ENCODE results near the gene TLE4.
"Not testable (repeated sequence)": the region's sequence is repeated elsewhere in the genome, so short reads cannot be mapped to it uniquely, and the experiment has no call there.

TLE4 gene

GRCh38 chr9:79604921-79605562 lies 33.3 kb downstream of the TLE4 start:
- no peak for DNase-seq

DNA sequence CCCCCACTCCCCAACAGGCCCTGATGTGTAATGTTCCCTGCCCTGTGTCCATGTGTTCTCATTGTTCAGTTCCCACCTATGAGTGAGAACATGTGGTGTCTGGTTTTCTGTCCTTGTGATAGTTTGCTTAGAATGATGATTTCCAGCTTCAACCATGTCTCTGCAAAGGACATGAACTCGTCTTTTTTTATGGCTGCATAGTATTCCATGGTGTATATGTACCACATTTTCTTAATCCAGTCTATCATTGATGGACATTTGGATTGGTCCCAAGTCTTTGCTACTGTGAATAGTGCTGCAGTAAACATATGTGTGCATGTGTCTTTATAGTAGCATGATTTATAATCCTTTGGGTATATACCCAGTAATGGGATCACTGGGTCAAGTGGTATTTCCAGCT lies 34.8 kb downstream of the TLE4 start:
- not testable (repeated sequence) for DNase-seq

DNA sequence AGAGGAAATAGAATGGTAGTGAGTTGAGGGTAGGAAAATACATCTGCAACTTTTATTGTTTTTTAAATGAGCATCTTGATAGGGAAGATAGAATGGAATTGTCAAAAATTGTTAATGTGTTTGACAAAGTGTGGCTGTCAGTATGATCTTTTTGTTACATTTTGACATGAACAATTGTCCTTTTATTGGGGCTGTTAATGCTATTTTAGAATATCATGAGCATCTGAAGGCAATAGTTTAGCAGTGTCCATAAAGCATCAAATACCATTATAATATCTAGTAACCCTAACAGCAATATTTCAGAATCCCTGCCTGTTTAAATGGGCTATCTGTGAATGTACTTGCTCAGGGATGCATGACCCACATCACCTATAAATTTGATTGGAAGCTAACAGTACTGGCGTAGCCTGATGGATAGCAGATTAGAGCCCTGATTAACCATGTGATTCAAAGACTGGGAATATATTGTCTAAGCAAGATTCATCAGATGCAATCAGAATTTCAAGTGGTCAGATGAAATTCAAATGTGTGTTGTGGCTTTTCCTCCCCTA lies 37.8 kb downstream of the TLE4 start:
- no peak for DNase-seq

DNA sequence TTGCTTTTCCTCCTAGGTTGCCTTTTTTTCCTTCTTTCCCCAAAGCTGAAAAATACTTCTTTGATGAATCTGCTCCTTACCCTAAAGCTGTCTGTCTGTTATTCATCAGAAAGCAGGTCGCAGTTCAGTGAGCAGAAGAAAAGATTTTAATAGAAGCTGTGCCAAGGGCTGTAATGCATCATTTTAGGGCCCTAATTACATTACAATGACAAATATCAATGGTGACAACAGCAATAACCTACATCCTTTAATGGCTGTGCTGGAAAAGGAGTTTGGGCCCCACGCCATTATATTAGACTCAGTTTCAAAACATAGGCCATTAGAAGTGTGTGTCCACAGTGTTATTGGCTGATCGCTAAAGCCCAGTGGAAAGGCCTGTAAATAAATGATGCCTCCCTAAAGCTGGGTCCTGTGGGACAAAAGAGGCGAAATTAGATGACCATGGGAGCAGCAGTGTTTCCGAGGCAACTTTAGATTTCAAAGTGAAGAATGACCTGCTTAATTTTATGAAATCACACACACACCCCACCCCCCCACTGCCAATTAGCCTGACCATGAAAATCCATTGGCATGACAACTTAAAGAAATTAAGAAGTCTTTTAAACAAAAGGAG lies 38.4 kb downstream of the TLE4 start:
- peak; percentile 67 for DNase-seq

DNA sequence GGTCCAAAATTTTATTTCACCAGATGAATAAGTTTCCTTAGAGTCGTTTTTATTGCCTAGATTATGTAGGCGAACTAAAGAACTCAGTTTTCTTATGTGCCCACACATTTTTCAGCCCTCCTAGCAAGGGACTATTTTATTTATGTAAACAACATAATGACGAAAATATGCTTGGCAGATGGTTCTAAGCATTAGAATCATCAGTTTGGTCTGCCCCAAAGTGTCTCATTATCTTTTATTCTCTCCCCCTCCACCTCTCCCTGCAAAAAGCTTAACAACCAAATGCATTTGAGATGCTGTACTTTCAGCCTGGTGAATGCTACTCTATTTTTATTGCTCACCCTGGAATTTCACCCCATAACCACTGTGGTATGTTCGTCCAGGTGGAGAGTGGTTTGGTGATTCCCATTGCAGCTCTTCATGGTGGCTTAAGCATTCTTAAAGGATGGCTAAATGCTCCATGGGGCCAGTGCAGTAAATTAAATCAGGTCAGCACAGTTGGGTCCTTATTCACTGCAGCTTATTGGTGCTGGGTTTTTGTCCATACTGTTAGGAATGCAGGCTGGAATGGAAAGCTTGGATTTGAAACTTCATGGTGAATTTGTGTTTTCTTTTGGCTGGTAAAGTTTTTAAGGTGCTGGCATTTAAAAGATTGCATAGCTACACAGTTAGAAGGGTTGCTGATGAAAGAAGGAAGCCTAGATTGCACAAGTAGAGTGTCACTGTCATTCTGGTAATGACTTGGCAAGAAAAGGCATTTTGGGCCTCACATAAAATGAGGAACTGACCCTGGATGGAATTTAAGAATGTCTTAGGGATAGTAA lies 39.2 kb downstream of the TLE4 start:
- peak; percentile 96 for DNase-seq

DNA sequence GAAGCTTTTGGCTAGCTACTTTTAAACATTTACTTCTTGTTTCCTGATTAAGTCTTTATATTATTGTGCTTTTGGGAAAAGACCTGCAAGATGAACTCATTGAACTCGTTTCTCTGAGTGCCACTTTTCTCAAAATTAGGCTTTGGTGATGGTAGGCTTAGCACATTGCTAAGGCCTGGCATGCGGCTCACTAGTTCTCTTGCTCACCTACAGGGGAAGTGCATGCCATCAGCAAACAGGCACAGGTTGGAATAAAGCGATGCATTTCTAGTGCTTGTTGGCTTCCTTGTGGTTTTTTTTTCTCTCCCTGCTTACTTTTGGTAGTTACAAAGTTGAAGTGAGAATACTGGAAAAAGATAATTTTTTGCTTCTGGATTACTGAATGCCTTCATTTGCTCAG lies 41.4 kb downstream of the TLE4 start:
- no peak for DNase-seq

DNA sequence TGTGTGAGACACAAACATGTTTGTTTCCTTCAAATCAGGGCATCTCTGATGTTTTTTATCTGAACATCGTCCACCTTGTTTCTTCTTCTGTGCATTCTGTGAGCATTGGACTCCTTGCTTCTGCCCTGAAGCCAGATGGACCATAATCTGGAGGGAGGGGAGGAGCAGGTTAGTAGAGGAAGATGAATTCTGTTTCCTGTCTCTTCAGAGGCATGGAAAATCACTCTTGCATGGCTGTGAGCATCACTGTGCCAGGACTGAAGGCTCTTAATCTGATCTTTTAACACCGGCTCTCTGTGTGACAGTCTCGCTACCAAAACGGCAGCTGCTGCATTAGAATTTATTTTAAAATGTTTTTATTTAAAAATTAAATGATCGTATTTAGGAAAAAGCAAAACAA lies 43.3 kb downstream of the TLE4 start:
- no peak for DNase-seq

DNA sequence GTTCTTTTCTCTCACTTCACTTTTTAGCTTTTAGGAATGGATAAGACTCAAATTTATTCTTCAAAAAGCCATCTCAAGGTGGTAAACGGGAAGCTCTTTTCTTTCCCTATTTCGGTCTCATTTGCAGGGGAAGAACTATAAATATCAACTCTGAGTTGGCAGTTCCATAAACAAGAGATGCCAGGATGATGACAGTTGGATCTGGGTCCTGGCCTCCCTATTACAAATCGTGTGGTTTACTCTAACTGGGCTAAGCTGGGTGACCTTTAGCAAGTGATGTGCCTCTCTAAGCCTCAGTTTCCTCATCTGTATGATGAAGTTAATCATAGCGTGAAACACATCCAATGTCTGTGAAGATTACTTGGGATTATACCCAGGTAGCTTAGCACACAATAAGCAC lies 44.2 kb downstream of the TLE4 start:
- no peak for DNase-seq

DNA sequence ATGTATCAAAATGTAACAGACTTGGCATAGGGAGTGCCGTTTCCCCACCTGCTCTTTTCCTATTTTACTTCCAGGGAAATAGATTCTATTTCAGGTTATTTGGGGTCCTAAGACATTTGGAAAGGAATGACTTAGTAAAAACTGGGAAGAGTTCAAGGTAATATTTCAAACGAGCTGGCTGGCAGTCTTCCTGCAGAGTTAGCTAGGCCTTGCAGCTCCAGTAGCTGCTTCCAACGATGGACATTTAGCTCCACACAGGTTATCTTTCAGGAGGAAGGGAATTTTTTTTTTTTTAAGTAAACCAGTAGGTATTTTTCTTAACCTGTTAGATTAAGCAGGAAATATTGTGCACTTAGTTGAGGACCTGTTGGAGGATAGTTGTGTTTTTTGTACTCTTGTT lies 45.2 kb downstream of the TLE4 start:
- DNase-seq = no peak

- DNase-seq = no peak
Observed at GRCh38 chr9:79617395-79617794, 45.6 kb downstream of the TLE4 start.

DNA sequence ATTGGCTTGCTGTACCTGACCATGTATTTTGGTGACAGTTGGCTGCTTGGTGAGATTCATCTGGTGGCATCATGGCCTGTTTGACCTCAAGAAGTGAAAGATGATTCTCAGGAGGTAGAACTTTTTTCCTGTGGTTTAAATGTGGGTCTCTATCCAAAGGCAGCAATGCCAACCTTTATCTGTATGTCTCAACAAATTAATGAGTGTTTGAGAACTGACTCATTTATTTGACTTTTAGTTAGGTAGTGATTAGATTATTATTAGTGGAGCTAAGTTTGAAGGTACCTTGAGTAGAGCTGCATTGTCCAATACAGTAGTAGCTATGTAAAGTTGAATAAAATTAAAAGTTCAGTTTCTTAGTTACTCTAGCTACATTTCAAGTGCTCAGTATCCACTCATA lies 48.2 kb downstream of the TLE4 start:
- no peak for DNase-seq

DNA sequence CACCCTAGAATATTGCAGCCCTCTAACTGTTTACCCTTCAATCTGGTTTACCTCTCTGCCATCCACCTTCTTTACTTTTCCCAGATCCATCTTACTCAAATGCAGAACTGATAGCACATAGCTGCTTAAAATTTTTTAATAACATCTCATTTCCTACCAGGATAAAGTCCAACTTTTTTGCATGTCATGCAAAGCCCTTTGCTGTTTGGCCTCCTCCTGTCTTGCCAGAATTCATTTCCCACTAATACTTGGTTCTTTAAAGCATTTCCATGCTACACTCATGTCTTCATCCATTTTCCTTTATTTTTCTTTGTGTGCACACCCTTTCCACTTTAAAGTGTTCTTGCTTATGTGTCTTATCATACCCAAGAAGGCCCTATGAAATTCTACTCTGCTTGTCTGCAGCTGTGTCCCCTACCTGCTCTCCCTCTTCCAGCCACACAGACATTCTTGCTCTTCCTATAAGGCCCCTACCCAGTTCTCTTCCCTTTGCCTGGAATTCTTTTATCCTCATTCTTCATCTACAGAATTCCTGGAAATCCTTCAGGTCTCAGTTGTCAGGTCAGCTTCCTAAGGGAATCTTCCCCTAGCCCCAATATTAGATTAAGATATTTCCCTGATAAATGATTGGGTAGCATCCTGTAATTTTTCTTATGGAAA lies 50.3 kb downstream of the TLE4 start:
- DNase-seq = no peak

DNA sequence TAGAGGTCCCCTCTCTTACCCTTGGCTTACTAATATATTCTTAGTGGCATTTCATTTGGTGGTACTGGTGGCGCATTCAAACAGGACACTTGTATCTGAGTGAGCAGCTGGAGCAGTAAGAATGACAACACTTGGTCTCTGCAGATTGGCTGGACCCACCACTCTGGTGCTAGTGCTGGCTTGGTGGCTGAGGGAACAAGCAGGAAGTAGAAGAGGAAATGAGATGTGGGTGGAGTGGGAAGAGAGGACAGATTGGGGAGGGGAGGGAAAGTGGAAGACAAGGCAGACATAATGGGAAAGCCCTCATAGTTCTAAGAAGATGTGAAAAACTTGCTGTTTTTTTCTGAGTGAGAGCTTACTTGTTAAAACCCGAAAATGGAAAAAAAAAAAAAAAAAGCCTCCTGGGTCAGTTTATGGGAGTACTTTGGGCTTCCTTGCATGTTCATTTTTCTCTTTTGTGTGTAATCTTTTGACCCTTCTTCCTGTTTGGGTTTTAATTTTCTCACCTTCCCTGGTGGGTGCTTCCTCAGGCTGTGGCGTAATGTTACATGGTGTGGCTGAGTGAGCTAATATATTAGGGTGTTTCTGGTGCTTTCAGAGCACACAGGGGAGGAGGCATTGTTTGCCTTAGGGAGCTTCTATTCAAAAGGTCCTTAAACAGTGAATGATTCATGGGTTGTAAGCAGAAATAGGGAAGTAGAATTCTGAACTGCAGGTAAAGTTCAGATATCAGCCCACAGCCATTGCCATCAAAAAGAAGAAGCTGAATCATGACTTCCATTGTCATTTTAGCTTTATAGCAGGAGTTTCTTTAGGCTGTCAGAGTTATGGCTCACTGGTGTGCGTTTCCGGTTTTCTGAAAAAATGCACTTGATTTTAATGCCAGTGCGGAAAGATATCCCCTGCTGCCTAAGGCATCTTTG lies 52.3 kb downstream of the TLE4 start:
- peak; percentile 21 for DNase-seq

DNA sequence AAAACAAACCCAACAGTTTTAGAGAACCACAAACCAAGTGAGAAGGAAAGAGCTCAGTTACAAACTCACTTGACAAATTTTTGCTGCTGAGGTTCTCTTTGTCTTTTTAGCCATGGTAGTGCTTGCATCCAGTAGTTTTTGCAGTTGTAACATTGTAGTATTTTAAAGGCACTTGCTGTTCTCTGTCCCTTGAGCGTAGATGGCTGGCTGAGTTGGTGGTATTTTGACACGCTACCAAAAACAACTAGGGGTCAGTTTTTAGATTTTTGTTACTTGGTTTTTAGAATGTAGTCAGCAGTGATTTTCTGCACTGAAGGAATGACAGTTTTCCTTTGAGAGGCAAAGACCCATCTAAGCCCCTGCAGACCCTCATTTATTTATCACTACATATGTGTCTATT lies 58.0 kb downstream of the TLE4 start:
- DNase-seq = no peak

GRCh38 chr9:79630521-79631403 lies 59.0 kb downstream of the TLE4 start:
- no peak for DNase-seq

GRCh38 chr9:79632060-79632459 lies 60.3 kb downstream of the TLE4 start:
- no peak for DNase-seq

DNA sequence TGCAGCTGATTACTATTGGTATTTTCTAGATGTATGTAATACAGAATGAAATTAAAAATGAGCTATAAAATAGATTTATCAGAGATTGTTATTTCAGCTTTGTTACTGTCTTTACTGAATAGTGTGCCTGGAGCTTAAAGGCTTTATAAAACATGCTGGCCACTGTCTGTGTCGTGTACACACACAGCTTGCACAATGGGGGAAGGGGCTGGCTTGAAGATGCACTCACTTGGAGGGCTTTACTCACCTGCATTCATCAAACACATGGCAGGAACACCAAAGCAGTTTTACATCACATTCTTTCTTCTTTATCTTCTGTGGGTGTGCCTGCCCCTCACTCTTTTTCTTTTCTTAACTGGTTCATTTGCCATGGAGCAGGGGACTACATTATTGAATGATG lies 60.9 kb downstream of the TLE4 start:
- DNase-seq = no peak

- DNase-seq = no peak
Observed at GRCh38 chr9:79633558-79633957, 61.8 kb downstream of the TLE4 start.

- DNase-seq = no peak
Observed at GRCh38 chr9:79637177-79637925, 65.6 kb downstream of the TLE4 start.

DNA sequence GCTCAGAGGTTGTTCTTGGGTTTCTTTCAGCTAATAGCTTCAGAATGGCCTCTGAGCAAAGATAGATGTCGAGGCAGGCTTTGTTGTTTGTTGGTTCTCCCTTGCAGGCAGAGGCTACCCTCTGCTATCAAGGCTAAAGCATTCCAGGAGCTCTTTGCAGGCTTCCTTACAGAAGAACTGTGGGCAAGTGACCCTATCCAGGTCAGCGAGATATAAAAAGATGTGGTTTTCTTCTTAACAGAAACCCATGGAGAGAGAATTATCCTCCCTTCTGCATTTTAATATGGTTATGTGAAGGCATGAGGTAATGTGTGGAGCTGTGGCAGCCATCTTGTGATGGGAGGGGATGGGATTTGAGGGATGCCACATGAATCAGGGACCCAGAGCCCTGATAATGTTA lies 67.0 kb downstream of the TLE4 start:
- DNase-seq = no peak

Measured in kidney glomerular epithelial cell (primary cell).